Measurements from ENCODE around the gene CYB561D2. TPM values are rescaled to one million over a fixed set of nuclear protein-coding genes. Genes with fewer than 3 reads are reported as not detected.

Gene CYB561D2
- total and polyA plus RNA-seq, 2 of the 13 experiments (the other 11 are each of a cell fraction or from before 2014, with no cell fraction given), result 11.1 to 17.2 TPM

DNA sequence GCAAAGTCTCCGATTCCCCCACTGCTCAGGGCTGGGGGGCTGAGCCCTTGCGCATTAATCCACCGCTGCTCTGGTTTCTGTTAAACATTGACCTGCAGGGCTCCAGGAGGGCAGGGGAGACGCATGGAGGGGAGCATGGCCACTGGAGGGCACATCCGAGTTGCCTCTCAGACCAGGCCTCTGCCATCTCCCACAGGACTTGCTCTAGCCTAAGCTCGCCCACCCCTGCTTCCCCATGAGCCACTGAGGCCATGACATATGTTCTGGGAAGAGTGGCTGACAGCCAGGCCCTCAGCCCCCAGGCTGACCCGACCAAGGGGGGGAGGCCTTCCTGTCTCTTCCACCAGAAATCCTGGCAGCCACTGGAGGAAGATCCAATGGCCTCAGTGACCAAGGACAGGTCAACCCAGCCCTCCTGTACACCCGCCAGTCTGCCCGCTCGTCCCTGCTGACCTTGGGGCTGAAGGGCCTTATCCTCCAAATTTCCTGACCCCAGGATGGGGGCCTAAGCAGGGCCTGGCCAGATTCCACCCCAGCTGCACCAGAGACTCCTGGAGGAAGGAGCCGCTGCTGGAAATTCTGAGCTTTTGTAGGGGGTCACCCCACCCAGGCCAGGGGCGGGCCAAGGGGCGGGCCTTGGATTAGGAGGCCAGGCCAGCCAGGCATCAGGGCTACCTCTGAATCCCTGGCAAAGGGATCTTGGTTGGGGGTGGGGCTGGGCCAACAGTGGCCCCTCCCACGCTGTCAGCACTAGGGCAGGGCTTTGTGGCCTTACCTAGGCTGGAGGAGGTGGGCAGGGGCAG lies 47.4 kb upstream of the CYB561D2 start, which contains the start of gene HYAL1 (continued):
- peak; percentile 71; the same call in 1 of the 2 replicates for TF ChIP-seq ZNF556 (CRISPR knock-in tag; IDR thresholded peaks at IDR 0.05; ENCODE audit: borderline replicate concordance)
- TF ChIP-seq, protein P1, sequence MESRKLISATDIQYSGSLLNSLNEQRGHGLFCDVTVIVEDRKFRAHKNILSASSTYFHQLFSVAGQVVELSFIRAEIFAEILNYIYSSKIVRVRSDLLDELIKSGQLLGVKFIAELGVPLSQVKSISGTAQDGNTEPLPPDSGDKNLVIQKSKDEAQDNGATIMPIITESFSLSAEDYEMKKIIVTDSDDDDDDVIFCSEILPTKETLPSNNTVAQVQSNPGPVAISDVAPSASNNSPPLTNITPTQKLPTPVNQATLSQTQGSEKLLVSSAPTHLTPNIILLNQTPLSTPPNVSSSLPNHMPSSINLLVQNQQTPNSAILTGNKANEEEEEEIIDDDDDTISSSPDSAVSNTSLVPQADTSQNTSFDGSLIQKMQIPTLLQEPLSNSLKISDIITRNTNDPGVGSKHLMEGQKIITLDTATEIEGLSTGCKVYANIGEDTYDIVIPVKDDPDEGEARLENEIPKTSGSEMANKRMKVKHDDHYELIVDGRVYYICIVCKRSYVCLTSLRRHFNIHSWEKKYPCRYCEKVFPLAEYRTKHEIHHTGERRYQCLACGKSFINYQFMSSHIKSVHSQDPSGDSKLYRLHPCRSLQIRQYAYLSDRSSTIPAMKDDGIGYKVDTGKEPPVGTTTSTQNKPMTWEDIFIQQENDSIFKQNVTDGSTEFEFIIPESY (CRISPR knock-in tag; IDR thresholded peaks at IDR 0.05), result no peak
- 0 out of 2 replicates have a peak, but pooled peaks have one; percentile 76 for TF ChIP-seq ZNF569 (CRISPR knock-in tag; IDR thresholded peaks at IDR 0.05; ENCODE audit: borderline replicate concordance)
- TF ChIP-seq ZIK1 (CRISPR knock-in tag; IDR thresholded peaks at IDR 0.05; ENCODE audit: borderline replicate concordance, low read depth), result no peak
- TF ChIP-seq ZNF160 (CRISPR knock-in tag; IDR thresholded peaks at IDR 0.05), result peak; percentile 82; the same call in 1 of the 2 replicates
- TF ChIP-seq, protein P2, sequence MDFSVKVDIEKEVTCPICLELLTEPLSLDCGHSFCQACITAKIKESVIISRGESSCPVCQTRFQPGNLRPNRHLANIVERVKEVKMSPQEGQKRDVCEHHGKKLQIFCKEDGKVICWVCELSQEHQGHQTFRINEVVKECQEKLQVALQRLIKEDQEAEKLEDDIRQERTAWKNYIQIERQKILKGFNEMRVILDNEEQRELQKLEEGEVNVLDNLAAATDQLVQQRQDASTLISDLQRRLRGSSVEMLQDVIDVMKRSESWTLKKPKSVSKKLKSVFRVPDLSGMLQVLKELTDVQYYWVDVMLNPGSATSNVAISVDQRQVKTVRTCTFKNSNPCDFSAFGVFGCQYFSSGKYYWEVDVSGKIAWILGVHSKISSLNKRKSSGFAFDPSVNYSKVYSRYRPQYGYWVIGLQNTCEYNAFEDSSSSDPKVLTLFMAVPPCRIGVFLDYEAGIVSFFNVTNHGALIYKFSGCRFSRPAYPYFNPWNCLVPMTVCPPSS (IDR thresholded peaks at IDR 0.05), result no peak
- no peak for TF ChIP-seq CHD4 (IDR thresholded peaks at IDR 0.05; ENCODE audit: borderline replicate concordance, low read length)
- TF ChIP-seq POGZ (CRISPR knock-in tag; IDR thresholded peaks at IDR 0.05), result peak; percentile 56
- TF ChIP-seq ZNF598 (CRISPR knock-in tag; IDR thresholded peaks at IDR 0.05; ENCODE audit: borderline replicate concordance), result peak; percentile 78; the same call in 1 of the 2 replicates
- TF ChIP-seq, protein P3, sequence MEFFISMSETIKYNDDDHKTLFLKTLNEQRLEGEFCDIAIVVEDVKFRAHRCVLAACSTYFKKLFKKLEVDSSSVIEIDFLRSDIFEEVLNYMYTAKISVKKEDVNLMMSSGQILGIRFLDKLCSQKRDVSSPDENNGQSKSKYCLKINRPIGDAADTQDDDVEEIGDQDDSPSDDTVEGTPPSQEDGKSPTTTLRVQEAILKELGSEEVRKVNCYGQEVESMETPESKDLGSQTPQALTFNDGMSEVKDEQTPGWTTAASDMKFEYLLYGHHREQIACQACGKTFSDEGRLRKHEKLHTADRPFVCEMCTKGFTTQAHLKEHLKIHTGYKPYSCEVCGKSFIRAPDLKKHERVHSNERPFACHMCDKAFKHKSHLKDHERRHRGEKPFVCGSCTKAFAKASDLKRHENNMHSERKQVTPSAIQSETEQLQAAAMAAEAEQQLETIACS (CRISPR knock-in tag; IDR thresholded peaks at IDR 0.05), result no peak
- TF ChIP-seq, protein P4, sequence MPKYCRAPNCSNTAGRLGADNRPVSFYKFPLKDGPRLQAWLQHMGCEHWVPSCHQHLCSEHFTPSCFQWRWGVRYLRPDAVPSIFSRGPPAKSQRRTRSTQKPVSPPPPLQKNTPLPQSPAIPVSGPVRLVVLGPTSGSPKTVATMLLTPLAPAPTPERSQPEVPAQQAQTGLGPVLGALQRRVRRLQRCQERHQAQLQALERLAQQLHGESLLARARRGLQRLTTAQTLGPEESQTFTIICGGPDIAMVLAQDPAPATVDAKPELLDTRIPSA (CRISPR knock-in tag; IDR thresholded peaks at IDR 0.05; ENCODE audit: borderline replicate concordance), result no peak
- no peak for TF ChIP-seq ZNF577 (CRISPR knock-in tag; IDR thresholded peaks at IDR 0.05; ENCODE audit: borderline replicate concordance, low read depth)
- no peak for TF ChIP-seq JDP2 (CRISPR knock-in tag; IDR thresholded peaks at IDR 0.05; ENCODE audit: borderline replicate concordance)
- TF ChIP-seq, protein P5, sequence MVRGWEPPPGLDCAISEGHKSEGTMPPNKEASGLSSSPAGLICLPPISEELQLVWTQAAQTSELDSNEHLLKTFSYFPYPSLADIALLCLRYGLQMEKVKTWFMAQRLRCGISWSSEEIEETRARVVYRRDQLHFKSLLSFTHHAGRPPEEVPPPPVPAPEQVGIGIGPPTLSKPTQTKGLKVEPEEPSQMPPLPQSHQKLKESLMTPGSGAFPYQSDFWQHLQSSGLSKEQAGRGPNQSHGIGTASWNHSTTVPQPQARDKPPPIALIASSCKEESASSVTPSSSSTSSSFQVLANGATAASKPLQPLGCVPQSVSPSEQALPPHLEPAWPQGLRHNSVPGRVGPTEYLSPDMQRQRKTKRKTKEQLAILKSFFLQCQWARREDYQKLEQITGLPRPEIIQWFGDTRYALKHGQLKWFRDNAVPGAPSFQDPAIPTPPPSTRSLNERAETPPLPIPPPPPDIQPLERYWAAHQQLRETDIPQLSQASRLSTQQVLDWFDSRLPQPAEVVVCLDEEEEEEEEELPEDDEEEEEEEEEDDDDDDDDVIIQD (CRISPR knock-in tag; IDR thresholded peaks at IDR 0.05; ENCODE audit: low read depth), result peak; percentile 20; the same call in 1 of the 2 replicates
- TF ChIP-seq SNAPC2 (CRISPR knock-in tag; IDR thresholded peaks at IDR 0.05), result peak; percentile 96
- peak; percentile 67; the same call in 1 of the 2 replicates for TF ChIP-seq ZSCAN22 (CRISPR knock-in tag; IDR thresholded peaks at IDR 0.05)
- TF ChIP-seq ZNF780A (CRISPR knock-in tag; IDR thresholded peaks at IDR 0.05), result no peak
- no peak for TF ChIP-seq NFE2 (CRISPR knock-in tag; IDR thresholded peaks at IDR 0.05)
- 0 out of 2 replicates have a peak, but pooled peaks have one; percentile 71 for TF ChIP-seq ZMAT3 (CRISPR knock-in tag; conservative IDR thresholded peaks at IDR 0.05)
- peak; percentile 72; the same call in 1 of the 2 replicates for TF ChIP-seq ZNF230 (CRISPR knock-in tag; IDR thresholded peaks at IDR 0.05)
- TF ChIP-seq ZFP1 (CRISPR knock-in tag; IDR thresholded peaks at IDR 0.05), result 0 out of 2 replicates have a peak, but pooled peaks have one; percentile 40
- no peak for TF ChIP-seq RFX5 (IDR thresholded peaks at IDR 0.05; ENCODE audit: low read depth, low read length)
- no peak for TF ChIP-seq SATB2 (CRISPR knock-in tag; IDR thresholded peaks at IDR 0.05)
